GDM1 (cell line): ENCODE results near the gene CDH3.

Experiments used
- DNase-seq: peaks from one replicate; lab custom pipeline; 2025; lab: John Stamatoyannopoulos, UW

CDH3 gene

GRCh38 chr16:68644715-68645493, at the start of gene CDH3:
Gene CDH3, plus strand, starts transcription at chr16:68645310. Its CDS starts 70 bp downstream, at chr16:68645380.
- no peak for DNase-seq

GRCh38 chr16:68596266-68596665, 48.8 kb upstream of the CDH3 start:
- no peak for DNase-seq

- DNase-seq = no peak
Measured at GRCh38 chr16:68599586-68599985, 45.5 kb upstream of the CDH3 start.

GRCh38 chr16:68605746-68606145, 39.4 kb upstream of the CDH3 start:
- DNase-seq = no peak

GRCh38 chr16:68607443-68607842, 37.7 kb upstream of the CDH3 start:
- no peak for DNase-seq

- no peak for DNase-seq
Measured at GRCh38 chr16:68608330-68608729, 36.8 kb upstream of the CDH3 start.

- DNase-seq = no peak
Measured at GRCh38 chr16:68612996-68613395, 32.1 kb upstream of the CDH3 start.

- DNase-seq = no peak
Measured at GRCh38 chr16:68617734-68618133, 27.4 kb upstream of the CDH3 start.

GRCh38 chr16:68626557-68626956, 18.6 kb upstream of the CDH3 start:
- DNase-seq = no peak

GRCh38 chr16:68627951-68628425, 17.1 kb upstream of the CDH3 start:
- no peak for DNase-seq

- DNase-seq = no peak
Measured at GRCh38 chr16:68629351-68629910, 15.7 kb upstream of the CDH3 start.

- no peak for DNase-seq
Measured at GRCh38 chr16:68636064-68636560, 9.0 kb upstream of the CDH3 start.

GRCh38 chr16:68636818-68637217, 8.3 kb upstream of the CDH3 start:
- no peak for DNase-seq

GRCh38 chr16:68640972-68641371, 4.1 kb upstream of the CDH3 start:
- DNase-seq = no peak

- no peak for DNase-seq
Measured at GRCh38 chr16:68642047-68642435, 3.1 kb upstream of the CDH3 start.

GRCh38 chr16:68642436-68643101, 2.5 kb upstream of the CDH3 start:
- no peak for DNase-seq

- no peak for DNase-seq
Measured at GRCh38 chr16:68643227-68643626, 1.9 kb upstream of the CDH3 start.

- DNase-seq = no peak
Measured at GRCh38 chr16:68643847-68644246, 1.3 kb upstream of the CDH3 start.

GRCh38 chr16:68644296-68644695, 814 bp upstream of the CDH3 start:
- DNase-seq = no peak

- no peak for DNase-seq
Measured at GRCh38 chr16:68645494-68646388, 631 bp downstream of the CDH3 start.

- DNase-seq = no peak
Measured at GRCh38 chr16:68646953-68647659, 2.0 kb downstream of the CDH3 start.
